Activated T-cell treated with anti-CD3 and anti-CD28 coated beads, Interleukin-2, amount 50 U/mL, for 1 hour (primary cell): Measurements from ENCODE around the gene AQP1.

Experiments
- DNase-seq: peaks from one replicate; pipeline ENCODE4 v3.0.0-alpha.2; 2020

AQP1 gene

GRCh38 chr7:30922596-30922995 is 10.9 kb downstream of the AQP1 start:
- DNase-seq, result no peak

- DNase-seq, result peak; percentile 4
Observed at GRCh38 chr7:30923009-30923773, 11.5 kb downstream of the AQP1 start.

GRCh38 chr7:30923774-30924413 is 12.2 kb downstream of the AQP1 start:
- DNase-seq, result peak; percentile 7

GRCh38 chr7:30924624-30925023 is 13.0 kb downstream of the AQP1 start:
- no peak for DNase-seq

GRCh38 chr7:30925117-30925516 is 13.5 kb downstream of the AQP1 start:
- DNase-seq, result no peak

GRCh38 chr7:30925913-30926312 is 14.3 kb downstream of the AQP1 start:
- peak; percentile 8 for DNase-seq

GRCh38 chr7:30926313-30926712 is 14.7 kb downstream of the AQP1 start:
- no peak for DNase-seq

GRCh38 chr7:30927040-30927439 is 15.4 kb downstream of the AQP1 start:
- DNase-seq, result no peak

GRCh38 chr7:30927559-30927958 is 15.9 kb downstream of the AQP1 start:
- DNase-seq, result no peak

GRCh38 chr7:30928254-30928872 is 16.7 kb downstream of the AQP1 start:
- no peak for DNase-seq

- no peak for DNase-seq
Observed at GRCh38 chr7:30929686-30930085, 18.0 kb downstream of the AQP1 start.

- no peak for DNase-seq
Observed at GRCh38 chr7:30930621-30931020, 19.0 kb downstream of the AQP1 start.

GRCh38 chr7:30931161-30931928 is 19.7 kb downstream of the AQP1 start:
- no peak for DNase-seq

- no peak for DNase-seq
Observed at GRCh38 chr7:30931929-30932540, 20.4 kb downstream of the AQP1 start.

GRCh38 chr7:30932562-30932961 is 20.9 kb downstream of the AQP1 start:
- no peak for DNase-seq

GRCh38 chr7:30933124-30933974 is 21.7 kb downstream of the AQP1 start:
- no peak for DNase-seq

GRCh38 chr7:30934225-30934624 is 22.6 kb downstream of the AQP1 start:
- no peak for DNase-seq

GRCh38 chr7:30934732-30935568 is 23.3 kb downstream of the AQP1 start:
- no peak for DNase-seq

GRCh38 chr7:30935569-30935877 is 23.9 kb downstream of the AQP1 start:
- no peak for DNase-seq

GRCh38 chr7:30936650-30937245 is 25.1 kb downstream of the AQP1 start:
- no peak for DNase-seq

GRCh38 chr7:30937416-30937815 is 25.8 kb downstream of the AQP1 start:
- DNase-seq, result no peak
